Measurements from ENCODE around the gene ZFP36L1. TPM values are rescaled to one million over a fixed set of nuclear protein-coding genes. Genes with fewer than 3 reads are reported as not detected.

ZFP36L1 gene
- total and polyA plus RNA-seq, 9 of the 15 experiments (the other 6 are each of a cell fraction or from before 2014, with no cell fraction given): 1.3 to 26.6 (median 3.7) TPM

- peak overlapping the region; percentile 88 for H2AFZ ChIP-seq (ENCODE audit: low read depth, low read length)
- H3K36me3 ChIP-seq (ENCODE audit: control insufficient read depth, insufficient read depth, low read length): no peaks in the 10 kb centered on the region
- H3K27me3 ChIP-seq (ENCODE audit: control insufficient read depth in 2 of 2, insufficient read depth in 2 of 2, low read length in 2 of 2): no peaks in the 10 kb centered on the region
- peaks cover 5% of the 10 kb centered on the region; the same call in 2 of the 3 replicates for H3K79me2 ChIP-seq (ENCODE audit: control insufficient read depth, insufficient read depth, low read length)
- BruUV-seq (replicated peaks): no TSS peak
- peak overlapping the region; percentile 67 for H3K4me2 ChIP-seq (ENCODE audit: insufficient read depth, low read length)
- peak overlapping the region; percentile 95 for H3K27ac ChIP-seq (ENCODE audit: extremely low read depth, low read depth, low read length)
- DNase-seq (ENCODE audit: extremely low read depth in 1 of 4, low spot score in 3 of 4) (peak; percentile 84 to 91 (median 87)), FAIRE-seq (peak; percentile 15), ATAC-seq (peak; percentile 91)
- H3K9ac ChIP-seq (ENCODE audit: insufficient read depth in 1 of 2, low read depth in 2 of 2, low read length in 2 of 2): peak overlapping the region; percentile 85 to 94
- intact Hi-C loops (cut with micrococcal nuclease) (loop anchor here (1.0 to 5.0 kb wide), 4 partner anchors 100 to 874 kb away; no protein-coding TSS in a partner anchor), in situ Hi-C loops (cut with MboI) (no loop called here)
- H3K4me1 ChIP-seq (replicated peaks in 1 of 2; ENCODE audit: control insufficient read depth in 2 of 2, insufficient read depth in 2 of 2, low read length in 2 of 2): peaks cover 31 to 44% of the 10 kb centered on the region in 2 experiments
- no peaks in the 10 kb centered on the region for H3K9me1 ChIP-seq (ENCODE audit: control insufficient read depth, insufficient read depth, low read length)
- H3K9me3 ChIP-seq (replicated peaks; ENCODE audit: control insufficient read depth, insufficient read depth, low read depth, low read length): no peaks in the 10 kb centered on the region
- H4K20me1 ChIP-seq (replicated peaks; ENCODE audit: control insufficient read depth, insufficient read depth, low read length): no peaks in the 10 kb centered on the region
- peak overlapping the region; percentile 40 for H3K4me3 ChIP-seq
- ChIA-PET POLR2A (interaction anchor here (1.2 to 2.4 kb wide), 3 partner anchors 19 to 26 kb away, joined by 4 to 16 read pairs (median 6); partner anchors contain the start of gene ZFP36L1), CTCF (ENCODE audit: low intra/inter-chr PET ratio) (interaction anchor here (0.6 to 1.9 kb wide), 6 partner anchors 27 to 979 kb away, joined by 3 to 6 read pairs (median 4); no protein-coding TSS in a partner anchor)
- WGBS (ENCODE audit: insufficient coverage, low coverage, missing lambda C conversion rate): 13% methylated on average over 6 of the region's 82 CpGs
- TF ChIP-seq PHB (CRISPR knock-in tag; IDR thresholded peaks at IDR 0.05): no peak
- no peak for TF ChIP-seq CEBPB (tag; IDR thresholded peaks at IDR 0.05)
- TF ChIP-seq NCOA2 (IDR thresholded peaks at IDR 0.05; ENCODE audit: partially characterized antibody in 2 of 2): no peak
- peak; percentile 88 for TF ChIP-seq MAX (CRISPR knock-in tag; IDR thresholded peaks at IDR 0.05)
- TF ChIP-seq ZEB2 (IDR thresholded peaks at IDR 0.05): no peak
- TF ChIP-seq ZFX (CRISPR knock-in tag; IDR thresholded peaks at IDR 0.05): peak; percentile 97
- no peak for TF ChIP-seq ZSCAN32 (CRISPR knock-in tag; IDR thresholded peaks at IDR 0.05)
- TF ChIP-seq KLF16 (IDR thresholded peaks at IDR 0.05): no peak
- TF ChIP-seq ZNF589 (CRISPR knock-in tag; IDR thresholded peaks at IDR 0.05; ENCODE audit: low read depth): peak; percentile 86
- TF ChIP-seq ZKSCAN1 (IDR thresholded peaks at IDR 0.05; ENCODE audit: low read depth, low read length): no peak
- TF ChIP-seq GABPB1 (CRISPR knock-in tag; IDR thresholded peaks at IDR 0.05): peak; percentile 79
- TF ChIP-seq TBP (optimal IDR thresholded peaks at IDR 0.05; ENCODE audit: low read depth, low read length): peak; percentile 73
- TF ChIP-seq HMGXB4 (CRISPR knock-in tag; IDR thresholded peaks at IDR 0.05): peak; percentile 95
- peak; percentile 83 for TF ChIP-seq EGR1 (conservative IDR thresholded peaks at IDR 0.05)
- peak in 1 of 3 experiments; percentile 75; a peak in 2 of 6 replicates for TF ChIP-seq ZBTB11 (CRISPR knock-in tag; IDR thresholded peaks at IDR 0.05)
Observed at GRCh38 chr14:68816183-68816942, 23.5 kb upstream of the ZFP36L1 start.
